HG02588 (cell line): ENCODE results near the gene VOPP1.
"Not testable (repeated sequence)": the region's sequence is repeated elsewhere in the genome, so short reads cannot be mapped to it uniquely, and the experiment has no call there.

Experiments
- ATAC-seq: cut with Tn5 transposase; IDR thresholded peaks from one replicate; pipeline ENCODE4 v1.9.1; 2021; ENCODE audit warnings: mild to moderate bottlenecking, moderate library complexity; ENCODE audit not compliant: unreplicated experiment

Gene VOPP1

DNA sequence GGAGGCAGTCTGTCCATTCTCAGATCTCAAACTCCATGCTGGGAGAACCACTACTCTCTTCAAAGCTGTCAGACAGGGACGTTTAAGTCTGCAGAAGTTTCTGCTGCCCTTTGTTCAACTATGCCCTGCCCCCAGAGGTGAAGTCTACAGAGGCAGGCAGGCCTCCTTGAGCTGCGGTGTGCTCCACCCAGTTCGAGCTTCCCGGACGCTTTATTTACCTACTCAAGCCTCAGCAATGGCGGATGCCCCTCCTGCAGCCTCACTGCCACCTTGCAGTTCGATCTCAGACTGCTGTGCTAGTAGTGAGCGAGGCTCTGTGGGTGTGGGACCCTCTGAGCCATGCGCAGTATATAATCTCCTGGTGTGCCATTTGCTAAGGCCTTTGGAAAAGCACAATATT is 10.4 kb upstream of the VOPP1 start:
- not testable (repeated sequence) for ATAC-seq

DNA sequence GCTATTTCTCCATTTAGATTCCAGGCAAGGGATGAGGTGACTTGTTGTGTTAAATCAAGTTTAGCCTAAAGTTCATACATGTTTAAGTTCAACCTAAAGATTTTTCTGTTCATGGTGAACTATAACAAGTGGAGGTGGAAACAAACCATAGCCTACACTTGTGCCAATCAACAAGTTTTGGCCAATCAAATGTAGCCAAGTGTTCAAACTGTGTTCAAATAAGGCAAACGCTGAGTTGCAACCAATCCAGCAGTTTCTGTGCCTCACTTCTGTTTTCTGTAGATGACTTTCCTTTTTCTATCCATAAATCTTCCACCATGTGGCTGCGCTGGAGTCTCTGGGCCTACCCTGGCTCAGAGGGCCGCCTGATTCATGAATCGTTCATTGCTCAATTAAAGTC is 4.5 kb upstream of the VOPP1 start:
- no peak for ATAC-seq

GRCh38 chr7:55575733-55576132 is 3.4 kb upstream of the VOPP1 start:
- no peak for ATAC-seq

GRCh38 chr7:55575098-55575497 is 2.8 kb upstream of the VOPP1 start:
- ATAC-seq, result no peak

DNA sequence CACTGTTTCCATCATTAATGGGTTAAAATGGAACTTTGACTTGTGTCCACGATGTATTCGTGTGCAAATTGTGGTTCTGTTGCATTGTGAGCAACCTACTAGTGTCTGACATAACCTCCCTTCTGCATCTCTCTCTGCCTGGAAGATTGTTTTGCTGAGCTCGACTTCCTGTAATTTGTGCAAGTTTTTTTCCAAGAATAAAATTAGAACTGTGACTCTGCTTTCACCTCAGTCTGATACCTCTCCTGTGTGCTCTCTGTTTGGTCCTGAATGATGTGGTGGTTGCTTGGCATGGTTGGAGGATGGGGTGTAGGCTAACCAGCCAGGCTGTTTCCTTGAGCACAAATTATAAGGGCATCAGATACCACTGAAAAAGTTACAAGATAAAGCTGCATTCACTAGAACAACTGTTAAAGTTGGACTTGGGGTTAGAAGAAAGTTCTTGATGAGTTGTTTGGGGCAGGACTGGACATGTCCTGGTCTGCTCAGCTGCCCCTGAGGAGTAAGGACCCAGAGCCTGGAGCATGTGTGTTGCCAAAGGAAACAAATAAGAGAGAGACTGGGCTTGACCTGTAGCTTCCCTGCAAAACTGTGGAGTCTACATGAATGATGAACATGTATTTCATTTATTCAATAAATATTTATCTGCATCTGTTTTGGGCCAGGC is 1.9 kb upstream of the VOPP1 start:
- no peak for ATAC-seq

- no peak for ATAC-seq
Measured at GRCh38 chr7:55573234-55573900, 1.1 kb upstream of the VOPP1 start.

DNA sequence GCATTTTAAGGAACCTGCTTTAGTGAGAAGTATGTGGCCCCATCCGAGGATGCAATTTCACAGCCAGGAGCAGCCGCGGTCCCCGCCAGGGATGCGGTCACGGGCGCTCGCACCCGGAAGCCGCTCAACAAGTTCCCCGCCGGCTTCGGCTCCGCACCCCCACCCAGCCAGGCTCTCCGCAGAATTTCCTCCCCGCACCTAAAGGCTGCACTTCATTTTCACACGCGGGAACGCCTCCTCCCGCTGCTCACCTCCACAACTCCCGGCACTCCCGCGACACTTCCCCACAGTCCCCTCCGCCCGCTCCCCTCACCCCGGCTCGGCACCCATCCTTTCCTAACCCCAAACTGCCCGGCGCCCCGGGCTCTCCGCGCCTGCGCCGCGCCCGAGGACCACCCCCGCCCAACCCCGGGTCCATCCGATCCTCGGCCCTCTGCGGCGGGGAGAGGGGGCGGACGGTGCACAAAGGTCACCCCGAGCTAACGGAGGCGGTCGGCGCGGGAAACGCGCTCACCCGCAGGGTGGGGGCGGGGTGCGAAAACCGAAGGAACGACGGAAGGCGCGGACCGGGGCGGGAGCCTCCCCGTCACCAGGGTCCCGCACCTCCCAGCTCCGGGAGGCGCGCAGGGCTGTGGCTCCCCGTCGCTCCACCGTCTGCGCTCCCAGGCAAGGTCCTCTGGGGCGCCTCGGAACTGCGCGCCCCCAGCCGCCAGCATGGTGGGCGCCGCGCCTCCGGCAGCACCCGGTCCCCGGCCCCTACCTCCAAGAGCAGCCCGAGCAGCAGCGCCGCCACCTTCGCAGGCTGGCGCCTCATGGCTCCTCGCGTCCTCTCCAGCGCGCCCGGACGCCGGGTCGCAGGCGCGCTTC is 558 bp downstream of the VOPP1 start:
- peak; percentile 12 for ATAC-seq

- ATAC-seq, result no peak
Measured at GRCh38 chr7:55570939-55571338, 1.4 kb downstream of the VOPP1 start.

- peak; percentile 22 for ATAC-seq
Measured at GRCh38 chr7:55570218-55570873, 2.0 kb downstream of the VOPP1 start.

DNA sequence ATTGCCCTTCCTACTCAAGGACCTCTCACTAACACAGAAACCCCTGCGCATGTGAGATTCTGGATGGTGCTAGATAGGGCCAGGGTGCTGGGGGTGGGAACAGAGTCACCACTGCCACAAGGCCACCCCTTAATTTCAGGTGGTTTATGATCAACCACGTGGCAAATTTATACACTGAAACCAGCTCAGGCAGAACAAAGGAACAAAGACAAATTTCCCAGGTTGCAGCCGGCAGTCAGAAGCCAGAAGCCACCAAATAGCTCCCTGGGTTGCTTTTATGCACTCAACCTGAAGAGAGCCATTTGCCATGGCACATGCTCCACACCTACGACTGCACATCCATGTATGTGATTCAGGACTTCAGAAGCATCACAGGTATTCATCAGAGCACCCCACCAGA is 2.5 kb downstream of the VOPP1 start:
- ATAC-seq, result peak; percentile 17

DNA sequence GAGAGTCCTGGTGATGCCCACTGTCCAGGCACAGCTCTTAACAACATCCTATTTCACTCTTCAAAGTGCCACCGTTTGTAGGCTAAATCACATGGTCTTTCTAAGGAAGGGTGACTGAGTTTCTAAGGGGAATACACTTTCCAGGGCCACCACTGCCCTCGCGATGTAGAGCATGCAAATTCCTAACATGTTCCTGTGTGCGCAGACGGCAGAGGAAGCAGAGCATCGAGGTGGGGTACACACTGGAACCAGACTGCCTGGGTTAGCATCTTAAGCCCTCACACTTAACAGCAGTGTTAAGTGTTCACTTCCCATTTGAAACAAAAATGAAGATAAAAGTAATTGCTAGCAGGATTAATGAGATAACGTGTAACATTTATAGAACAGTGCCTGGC is 3.0 kb downstream of the VOPP1 start:
- ATAC-seq, result no peak

DNA sequence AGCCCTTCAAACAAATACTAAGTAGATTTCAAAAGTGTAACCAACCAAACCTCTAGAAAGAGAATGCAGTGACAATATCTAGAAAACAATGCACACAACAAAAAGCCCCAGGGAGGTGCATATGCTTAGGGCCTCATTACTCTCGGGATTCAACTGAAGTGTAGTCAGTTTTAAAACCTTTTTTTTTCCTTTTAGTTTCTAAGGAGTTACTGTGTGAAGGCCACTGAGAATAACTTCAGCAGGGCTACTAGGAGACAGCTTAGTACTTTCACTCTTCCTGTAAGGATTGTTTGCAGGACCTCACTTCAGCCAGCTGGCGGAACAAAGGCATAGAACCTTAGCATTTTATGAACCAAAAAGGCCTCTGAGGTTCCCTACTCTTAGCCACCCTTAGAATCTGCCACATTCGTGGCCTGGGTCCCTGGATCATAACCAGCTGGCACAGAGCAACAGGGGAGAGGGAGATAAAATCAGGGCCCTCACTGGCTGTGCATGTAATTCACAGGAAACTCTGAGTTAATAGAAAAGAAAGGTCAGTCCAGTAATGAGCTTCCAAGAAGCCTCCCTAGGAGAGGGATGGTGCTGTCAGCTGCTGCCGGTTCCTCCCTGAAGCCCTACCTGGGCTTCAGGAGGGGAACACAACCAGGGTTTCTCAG is 3.6 kb downstream of the VOPP1 start:
- no peak for ATAC-seq

DNA sequence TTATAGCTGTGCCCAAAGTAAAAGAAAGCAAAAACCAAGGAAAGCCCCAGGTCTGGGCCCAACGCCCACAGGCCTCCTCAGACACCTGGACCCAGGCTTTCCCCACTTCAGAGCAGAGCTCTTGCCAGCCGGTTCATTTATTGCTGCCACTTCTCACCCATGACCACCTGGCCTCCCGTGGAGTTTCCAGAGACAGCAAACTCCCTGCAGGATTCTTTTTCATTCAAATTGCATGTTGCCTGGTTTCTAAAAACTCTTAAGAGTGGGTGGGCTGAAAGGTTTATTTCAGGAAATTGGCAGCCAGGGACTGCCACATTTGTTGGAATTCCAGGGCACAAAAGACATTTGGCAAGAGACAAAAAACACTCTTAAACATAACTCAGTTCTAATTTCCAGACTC is 4.7 kb downstream of the VOPP1 start:
- ATAC-seq, result peak; percentile 22

DNA sequence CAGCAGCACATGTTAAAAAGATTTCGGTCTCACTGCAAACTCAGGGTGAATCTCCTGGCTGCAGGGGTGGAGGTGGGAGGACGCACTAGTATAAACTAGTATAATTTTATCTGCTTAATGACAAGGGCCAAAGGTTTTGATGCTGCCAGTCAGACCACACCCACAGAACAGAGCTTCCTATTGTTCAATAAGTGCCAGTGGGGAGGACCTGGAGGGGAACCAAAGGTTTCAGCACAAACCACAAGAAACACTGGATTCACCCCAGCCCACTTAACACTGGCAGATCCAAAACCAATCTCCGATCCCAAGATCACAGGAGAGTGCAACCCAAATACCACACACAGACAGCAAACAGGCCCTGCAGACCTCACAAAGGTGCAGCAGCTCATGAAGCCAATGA is 6.6 kb downstream of the VOPP1 start:
- ATAC-seq, result no peak

DNA sequence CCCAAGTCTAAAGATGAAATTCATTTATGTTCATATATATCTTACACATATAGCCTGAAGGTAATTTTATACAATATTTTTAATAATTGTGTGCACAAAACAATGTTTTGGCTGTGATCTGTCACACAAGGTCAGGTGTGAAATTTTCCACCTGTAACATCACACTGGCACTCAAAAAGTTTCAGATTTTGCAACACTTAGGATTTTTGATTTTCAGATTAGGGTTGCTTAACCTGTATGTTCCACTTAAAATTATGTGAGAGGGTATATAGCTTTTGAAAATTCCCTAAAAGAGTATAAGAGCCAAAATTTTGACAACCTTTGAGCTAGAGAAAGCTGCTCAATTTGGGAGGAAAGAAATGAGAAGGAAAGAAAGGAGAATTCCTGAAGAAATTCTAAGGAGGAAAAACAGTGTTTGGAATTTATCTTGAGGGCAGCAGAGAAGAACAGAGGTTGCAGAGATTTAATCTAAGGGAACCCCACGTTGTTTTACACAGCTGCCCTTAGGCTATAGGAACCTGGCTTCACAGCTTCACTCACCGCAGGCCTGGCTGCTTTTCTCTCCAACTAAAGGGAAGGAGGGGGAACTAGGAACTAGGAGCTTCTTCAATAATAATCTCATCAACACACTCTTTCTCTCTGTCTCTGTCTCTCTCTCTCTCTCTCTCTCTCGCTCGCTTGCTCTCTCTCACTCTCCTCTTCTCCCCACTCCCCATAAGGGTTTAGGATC is 8.5 kb downstream of the VOPP1 start:
- ATAC-seq, result no peak

DNA sequence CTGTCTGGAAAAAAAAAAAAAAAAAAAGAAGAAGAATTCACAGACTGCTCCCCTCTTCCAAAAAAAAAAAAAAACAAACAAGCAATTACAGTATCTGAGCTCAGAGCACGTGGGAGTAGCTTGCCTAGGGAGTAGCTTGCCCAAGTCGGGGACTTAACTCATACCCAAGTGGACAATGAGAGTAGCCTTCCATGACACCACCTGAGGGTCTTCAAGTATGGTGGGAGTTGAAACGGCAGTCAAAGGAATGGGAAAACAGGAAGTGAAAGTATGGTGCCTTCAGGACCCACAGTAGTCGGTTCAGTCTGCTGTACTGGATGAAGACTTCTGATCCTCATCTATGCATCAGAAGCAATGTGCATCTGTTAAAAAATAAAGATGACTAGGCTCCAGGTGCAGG is 10.6 kb downstream of the VOPP1 start:
- ATAC-seq, result no peak

- no peak for ATAC-seq
Measured at GRCh38 chr7:55558962-55559920, 13.1 kb downstream of the VOPP1 start.

DNA sequence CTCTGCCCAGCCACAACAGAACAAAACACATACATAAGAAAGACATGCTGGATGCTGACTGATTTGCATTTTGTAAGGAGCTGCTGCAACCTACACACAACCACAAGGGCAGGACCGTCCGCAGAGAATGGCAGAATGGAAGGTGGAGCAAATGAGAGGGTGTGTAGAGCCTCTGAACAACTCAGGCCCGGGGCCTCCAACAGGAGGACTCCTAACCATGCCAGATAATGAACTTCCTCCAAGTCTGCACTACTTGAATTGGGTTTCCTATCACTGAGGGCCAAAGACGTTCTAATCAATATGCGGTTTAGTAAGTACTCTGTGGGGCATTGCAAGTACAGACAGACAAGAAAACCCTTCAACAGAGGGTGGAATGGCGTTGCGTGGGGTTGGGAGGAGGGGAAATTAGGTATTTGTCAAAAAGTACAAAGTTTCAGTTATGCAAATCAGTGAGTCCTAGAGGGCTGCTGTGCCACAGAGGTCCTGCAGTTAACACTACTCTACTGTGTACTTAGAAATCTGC is 14.6 kb downstream of the VOPP1 start:
- peak; percentile 82 for ATAC-seq

GRCh38 chr7:55556492-55556891 is 15.8 kb downstream of the VOPP1 start:
- ATAC-seq, result no peak
